Measurements from ENCODE around the gene THSD1. TPM values are rescaled to one million over a fixed set of nuclear protein-coding genes. Genes with fewer than 3 reads are reported as not detected.

Gene THSD1
- total RNA-seq, 1 donor from 2014 or later = 0.63 TPM

DNA sequence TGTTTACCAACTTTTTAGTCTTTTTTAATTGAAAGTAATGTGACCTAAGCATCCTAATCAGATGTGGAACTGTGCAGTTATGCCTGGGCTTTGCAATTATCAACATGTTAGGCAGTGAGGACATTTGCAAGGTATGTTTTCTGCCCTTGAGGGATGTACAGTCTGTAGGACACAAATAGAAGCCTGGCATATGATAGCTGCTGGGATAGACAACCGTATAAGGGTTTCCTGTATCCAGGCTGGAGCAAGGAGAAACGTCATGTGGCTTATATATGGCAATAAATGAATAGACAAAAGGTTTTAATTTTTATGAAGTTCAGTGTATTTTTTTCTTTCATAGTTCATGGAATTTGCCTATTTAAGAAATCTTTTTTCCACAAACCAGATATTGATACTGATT lies 46.5 kb upstream of the THSD1 start:
- no peaks in the 10 kb centered on the region for H3K36me3 Mint-ChIP-seq
- no peak overlapping the region for H3K27ac Mint-ChIP-seq
- peaks cover 21% of the 10 kb centered on the region for H3K4me1 Mint-ChIP-seq (ENCODE audit: unreplicated experiment)
- H3K27me3 Mint-ChIP-seq = no peaks in the 10 kb centered on the region
- DNase-seq (ENCODE audit: extremely low spot score, unreplicated experiment) = no peak
- TF ChIP-seq CTCF (conservative IDR thresholded peaks at IDR 0.05) = no peak
- H3K4me3 Mint-ChIP-seq = no peak overlapping the region
- H3K9me3 Mint-ChIP-seq = no peaks in the 10 kb centered on the region

DNA sequence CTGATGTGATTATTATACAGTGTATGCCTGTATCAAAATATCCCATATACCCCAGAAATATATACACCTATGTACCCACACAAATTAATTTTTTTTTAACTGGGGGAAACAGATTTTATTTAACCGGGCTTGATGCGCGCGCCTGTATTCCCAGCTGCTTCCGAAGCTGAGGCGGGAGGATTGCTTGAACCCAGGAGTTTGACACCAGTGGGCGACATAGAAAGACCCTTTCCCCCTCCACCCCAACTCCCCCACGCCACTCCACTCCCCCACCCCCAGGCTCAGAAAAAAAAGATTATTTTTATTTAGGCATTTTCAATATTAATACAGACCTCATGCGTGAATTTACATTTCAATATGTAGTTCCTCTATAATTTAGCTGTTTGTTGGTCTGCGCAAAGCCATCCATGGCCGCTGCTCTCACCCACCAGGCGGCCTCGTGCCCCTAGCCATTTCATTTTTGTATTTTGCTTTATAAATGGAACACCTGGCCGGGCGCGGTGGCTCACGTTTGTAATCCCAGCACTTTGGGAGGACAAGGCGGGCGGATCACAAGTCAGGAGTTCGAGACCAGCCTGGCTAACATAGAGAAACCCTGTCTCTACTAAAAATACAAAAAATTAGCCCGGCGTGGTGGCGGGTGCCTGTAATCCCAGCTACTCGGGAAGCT lies 45.3 kb upstream of the THSD1 start:
- H3K27me3 Mint-ChIP-seq = no peaks in the 10 kb centered on the region
- H3K36me3 Mint-ChIP-seq = no peaks in the 10 kb centered on the region
- TF ChIP-seq CTCF (conservative IDR thresholded peaks at IDR 0.05) = no peak
- H3K27ac Mint-ChIP-seq = peak overlapping the region; percentile 85
- H3K9me3 Mint-ChIP-seq = no peaks in the 10 kb centered on the region
- peaks cover 17% of the 10 kb centered on the region for H3K4me1 Mint-ChIP-seq (ENCODE audit: unreplicated experiment)
- DNase-seq (ENCODE audit: extremely low spot score, unreplicated experiment) = no peak
- peak overlapping the region; percentile 86 for H3K4me3 Mint-ChIP-seq

- peak; percentile 32 for TF ChIP-seq CTCF (conservative IDR thresholded peaks at IDR 0.05)
- no peaks in the 10 kb centered on the region for H3K36me3 Mint-ChIP-seq
- peak overlapping the region; percentile 85 for H3K27ac Mint-ChIP-seq
- DNase-seq (ENCODE audit: extremely low spot score, unreplicated experiment) = no peak
- peak overlapping the region; percentile 86 for H3K4me3 Mint-ChIP-seq
- H3K9me3 Mint-ChIP-seq = no peaks in the 10 kb centered on the region
- H3K4me1 Mint-ChIP-seq (ENCODE audit: unreplicated experiment) = peaks cover 14% of the 10 kb centered on the region
- no peaks in the 10 kb centered on the region for H3K27me3 Mint-ChIP-seq
These were observed 44.8 kb upstream of the THSD1 start for GRCh38 chr13:52450793-52451116.

- H3K27me3 Mint-ChIP-seq = no peaks in the 10 kb centered on the region
- H3K27ac Mint-ChIP-seq = peak within 1 kb of the TSS; percentile 88
- no peaks in the 10 kb centered on the region for H3K9me3 Mint-ChIP-seq
- peak within 1 kb of the TSS; percentile 91 for H3K4me3 Mint-ChIP-seq
- DNase-seq (ENCODE audit: extremely low spot score, unreplicated experiment) = peak; percentile 98
- H3K4me1 Mint-ChIP-seq (ENCODE audit: unreplicated experiment) = peaks cover 14% of the 10 kb centered on the region
- H3K36me3 Mint-ChIP-seq = no peaks in the 10 kb centered on the region
- peak; percentile 100 for TF ChIP-seq CTCF (conservative IDR thresholded peaks at IDR 0.05)
These were observed 44.2 kb upstream of the THSD1 start, which contains the start of gene VPS36 for GRCh38 chr13:52450012-52450792. VPS36 (minus strand) TSS chr13:52450634; CDS start chr13:52450594, 40 bp downstream.

DNA sequence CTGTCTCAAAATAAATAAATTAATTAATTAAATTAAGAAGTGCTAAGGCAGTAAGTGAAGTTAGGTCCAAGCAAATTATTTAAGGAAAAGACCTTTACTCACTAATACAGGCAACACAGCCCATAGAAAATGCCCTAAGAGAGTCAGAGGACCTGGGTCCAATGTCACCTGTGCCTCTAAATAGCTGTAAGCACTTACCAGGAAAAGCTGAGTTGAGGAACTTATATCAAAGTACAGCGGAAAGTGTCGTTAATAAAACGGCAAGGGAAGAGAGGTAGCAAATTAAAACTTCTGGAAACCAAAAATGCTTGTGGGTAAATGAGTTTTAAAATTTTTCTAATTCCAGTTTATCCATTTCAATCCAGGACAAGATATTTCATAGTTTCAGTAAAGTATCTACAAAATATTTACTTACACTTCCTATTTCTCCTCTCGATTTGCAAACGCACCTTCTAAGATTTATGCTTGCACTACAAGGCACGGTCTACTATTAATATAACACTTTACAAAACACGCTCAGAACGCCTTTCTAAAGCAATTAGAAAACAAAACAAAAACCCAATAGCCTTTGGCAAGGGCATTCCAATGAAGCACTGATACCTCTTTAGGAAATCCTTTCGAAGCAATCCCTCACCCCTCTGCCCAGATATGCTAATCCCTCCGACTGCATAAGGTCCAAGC lies 43.5 kb upstream of the THSD1 start:
- no peak for TF ChIP-seq CTCF (conservative IDR thresholded peaks at IDR 0.05)
- H3K27ac Mint-ChIP-seq = peak overlapping the region; percentile 88
- H3K4me3 Mint-ChIP-seq = peak overlapping the region; percentile 91
- DNase-seq (ENCODE audit: extremely low spot score, unreplicated experiment) = no peak
- H3K9me3 Mint-ChIP-seq = no peaks in the 10 kb centered on the region
- peaks cover 13% of the 10 kb centered on the region for H3K4me1 Mint-ChIP-seq (ENCODE audit: unreplicated experiment)
- H3K36me3 Mint-ChIP-seq = no peaks in the 10 kb centered on the region
- H3K27me3 Mint-ChIP-seq = no peaks in the 10 kb centered on the region

Measured in type B pancreatic cell (in vitro differentiated cells).